GM04503 (cell line): ENCODE data around the gene DHRSX.

Experiments used
- DNase-seq: peaks from one replicate; pipeline ENCODE4 v3.0.0-alpha.2; 2012; ENCODE audit warnings: low read depth

Gene DHRSX

DNA sequence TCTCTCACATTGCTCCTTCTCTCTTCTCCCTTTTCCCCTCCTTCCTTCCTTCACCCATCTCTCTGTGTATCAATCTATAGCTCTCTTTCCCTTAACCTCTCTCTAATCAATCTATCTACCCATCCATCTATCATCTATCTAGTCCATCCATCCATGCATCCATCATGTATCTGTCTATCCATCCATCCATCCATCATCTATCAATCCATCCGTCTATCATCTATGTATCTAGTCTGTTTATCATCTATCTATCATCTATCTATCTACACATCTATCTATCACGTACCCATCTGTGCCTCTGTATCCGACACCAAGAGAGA, 307.5 kb downstream of the DHRSX start:
- no peak for DNase-seq

DNA sequence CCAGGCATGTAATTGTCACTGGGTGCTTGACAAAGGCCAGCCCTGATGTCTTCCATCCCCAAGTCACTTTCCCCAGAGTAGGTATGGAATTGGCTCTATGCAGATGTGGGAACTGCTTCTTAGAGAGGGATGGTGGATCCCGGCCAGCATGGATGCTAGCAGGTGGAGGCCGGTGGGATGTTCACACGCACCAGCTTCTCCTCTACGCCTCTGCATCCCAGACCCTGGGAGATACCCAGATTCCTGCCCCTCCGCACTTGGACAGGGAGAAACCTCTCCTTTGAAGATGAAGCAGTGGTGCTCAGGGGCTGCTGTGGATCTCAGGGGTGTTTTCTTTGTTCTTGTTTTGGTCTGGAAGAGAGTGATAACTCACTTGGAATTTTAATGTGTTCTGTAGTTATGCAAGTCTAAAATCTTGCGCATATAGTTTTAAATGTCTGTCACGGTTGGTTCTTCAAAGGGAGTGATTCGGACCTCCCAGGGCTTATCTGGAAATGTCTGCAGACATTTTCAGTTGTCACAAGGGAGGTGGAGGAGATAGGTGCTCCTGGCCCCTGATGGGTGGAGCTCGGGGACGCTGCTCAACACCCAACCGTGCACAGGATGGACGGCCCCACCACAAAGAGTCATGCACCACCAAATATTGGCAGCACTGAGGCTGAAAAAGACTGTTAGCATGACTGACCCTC, 308.0 kb downstream of the DHRSX start:
- no peak for DNase-seq

DNA sequence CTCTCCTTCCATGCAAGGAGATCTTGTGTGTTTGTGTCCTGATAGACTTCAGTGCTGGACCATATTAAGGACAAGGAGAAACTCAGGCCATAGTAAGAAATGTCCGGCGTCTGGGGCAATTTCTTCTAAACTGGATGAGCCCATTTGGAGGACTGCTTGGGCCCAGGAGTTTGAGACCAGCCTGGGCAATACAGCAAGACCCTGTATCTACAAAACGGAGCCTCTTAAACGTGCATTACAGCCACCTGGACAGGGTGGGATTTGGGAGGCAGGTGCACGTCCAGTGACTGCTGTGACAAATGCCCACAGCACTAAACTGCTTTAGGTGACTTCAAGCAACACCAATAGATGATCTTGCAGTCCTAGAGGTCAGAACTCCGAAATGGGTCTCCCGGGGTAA, 311.9 kb downstream of the DHRSX start:
- no peak for DNase-seq

DNA sequence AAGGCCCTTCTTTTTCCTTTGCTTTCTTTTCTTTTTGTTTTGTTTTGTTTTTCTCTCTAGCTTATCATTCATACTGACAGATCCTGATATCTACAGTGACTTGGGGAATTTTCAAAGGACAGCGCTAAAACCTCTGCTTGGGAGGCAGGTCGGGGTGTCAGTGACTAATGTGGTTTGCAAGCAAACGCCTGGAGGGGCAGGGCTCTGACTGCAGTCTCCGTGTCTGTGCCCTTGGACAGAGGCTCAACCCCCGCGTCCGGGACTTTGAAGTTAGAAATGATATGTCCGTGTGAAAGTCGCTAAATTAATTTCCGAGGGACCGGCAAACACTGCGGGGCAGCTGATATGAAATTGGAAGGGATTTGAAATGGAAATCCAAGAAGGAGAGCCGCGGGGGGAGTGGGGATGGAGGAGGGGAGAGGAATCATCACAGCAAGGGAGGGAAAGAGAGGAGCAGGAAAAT, 312.4 kb downstream of the DHRSX start:
- DNase-seq: no peak

DNA sequence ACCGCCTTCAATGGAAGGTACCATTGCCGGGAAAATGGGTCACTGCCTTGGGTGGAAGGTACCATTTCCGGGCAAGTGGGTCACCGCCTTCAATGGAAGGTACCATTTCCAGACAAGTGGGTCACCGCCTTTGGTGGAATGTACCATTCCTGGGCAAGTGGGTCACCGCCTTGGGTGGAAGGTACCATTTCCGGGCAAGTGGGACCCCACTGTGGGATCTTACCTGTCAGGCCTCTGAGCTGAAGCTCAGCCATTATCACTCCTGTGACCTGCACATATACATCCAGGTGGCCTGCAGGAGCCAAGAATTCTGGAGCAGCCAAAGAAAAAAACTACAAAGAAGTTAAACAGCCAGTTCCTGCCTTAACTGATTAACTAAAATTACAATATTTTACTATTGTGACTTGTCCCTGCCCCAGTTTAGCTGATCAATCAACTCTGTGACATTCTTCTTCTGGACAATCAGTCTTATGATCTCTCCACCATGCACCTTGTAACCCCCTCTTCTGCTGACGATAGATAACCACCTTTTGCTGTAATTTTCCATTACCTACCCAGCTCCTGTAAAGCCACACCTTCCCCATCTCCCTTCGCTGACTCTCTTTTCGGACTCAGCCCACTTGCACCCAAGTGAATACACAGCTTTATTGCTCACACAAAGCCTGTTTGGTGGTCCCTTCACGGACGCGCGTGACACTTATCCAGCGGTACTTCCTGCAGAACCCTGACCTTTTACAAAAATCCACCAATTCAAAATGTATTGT, 313.2 kb downstream of the DHRSX start:
- no peak for DNase-seq

DNA sequence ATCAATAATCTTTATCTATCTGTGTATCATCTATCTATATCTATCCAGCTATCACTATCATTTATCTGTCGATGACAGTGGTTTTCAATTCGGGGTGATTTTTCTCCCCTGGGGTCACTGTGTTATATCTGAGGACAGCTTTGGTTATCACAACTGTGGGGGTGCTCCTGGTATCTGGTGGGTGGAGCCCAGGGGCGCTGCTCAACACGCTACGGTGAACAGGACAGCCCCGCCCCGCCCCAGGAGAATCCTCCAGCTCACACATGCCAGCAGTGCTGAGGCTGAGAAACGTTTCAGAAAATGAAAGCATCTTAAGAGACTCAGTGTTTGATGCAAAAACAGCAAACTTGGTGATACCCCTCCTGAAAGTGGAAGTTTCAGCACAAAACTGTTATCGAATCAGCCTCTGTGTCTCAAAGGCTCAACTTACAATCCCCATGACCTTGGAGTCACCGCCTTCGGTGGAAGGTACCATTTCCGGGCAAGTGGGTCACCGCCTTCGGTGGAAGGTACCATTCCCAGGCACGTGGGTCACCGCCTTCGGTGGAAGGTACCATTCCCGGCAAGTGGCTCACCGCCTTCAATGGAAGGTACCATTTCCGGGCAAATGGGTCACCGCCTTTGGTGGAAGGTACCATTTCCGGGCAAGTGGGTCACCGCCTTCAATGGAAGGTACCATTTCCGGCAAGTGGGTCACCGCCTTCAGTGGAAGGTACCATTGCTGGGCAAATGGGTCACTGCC, 315.3 kb downstream of the DHRSX start:
- DNase-seq: no peak

DNA sequence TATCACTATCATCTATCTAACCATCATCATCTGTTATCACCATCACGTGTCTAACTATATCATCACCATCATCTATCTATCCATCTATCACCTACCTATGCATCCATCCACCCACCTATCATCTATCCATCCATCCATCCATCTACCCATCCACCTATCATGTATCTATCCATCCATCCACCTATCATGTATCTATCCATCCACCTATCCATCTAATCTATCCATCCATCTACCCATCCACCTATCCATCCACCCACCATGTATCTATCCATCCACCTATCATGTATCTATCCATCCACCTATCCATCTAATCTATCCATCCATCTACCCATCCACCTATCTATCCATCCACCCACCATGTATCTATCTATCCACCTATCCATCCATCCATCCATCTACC, 316.7 kb downstream of the DHRSX start:
- no peak for DNase-seq

DNA sequence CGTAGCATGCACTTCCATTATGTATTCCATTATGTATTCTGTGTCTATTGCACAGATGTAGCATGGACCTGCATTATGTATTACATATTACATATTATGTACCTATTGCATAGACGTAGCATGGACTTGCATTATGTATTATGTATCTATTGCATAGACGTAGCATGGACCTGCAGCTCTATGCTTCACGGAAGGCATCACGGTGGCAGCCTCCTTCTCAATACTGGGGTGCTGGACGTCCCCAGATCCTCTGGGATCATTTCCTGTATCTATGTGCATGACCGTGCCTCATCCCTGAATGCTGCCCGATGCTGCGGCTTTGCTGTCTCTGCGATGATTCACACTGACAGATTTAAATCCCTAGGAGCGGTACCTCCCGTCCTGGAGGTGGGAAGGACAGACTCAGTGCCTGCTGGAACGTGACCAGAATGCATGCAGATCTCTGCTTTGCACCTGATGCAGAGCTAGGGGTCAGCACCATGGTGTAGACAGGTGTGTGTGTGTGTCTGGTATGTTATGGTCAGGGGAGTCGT, 317.5 kb downstream of the DHRSX start:
- DNase-seq: no peak

DNA sequence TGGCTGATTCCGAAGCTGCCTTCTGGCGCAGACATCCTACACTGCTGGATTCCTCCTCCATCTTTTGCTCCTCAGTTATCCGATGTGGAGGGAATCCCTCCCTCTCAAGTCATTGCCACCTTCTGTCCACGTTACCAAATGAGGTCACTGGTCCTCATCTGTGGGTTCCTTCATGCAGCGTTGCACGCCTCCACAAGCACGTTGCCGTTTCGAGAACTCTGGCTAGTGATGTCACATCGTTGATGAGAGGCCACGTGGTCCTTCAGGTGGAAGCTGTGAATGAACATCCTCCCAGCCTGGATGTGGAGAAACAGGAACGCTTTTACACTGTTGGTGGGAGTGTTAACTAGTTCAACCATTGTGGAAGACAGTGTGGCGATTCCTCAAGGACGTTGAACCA, 323.2 kb downstream of the DHRSX start:
- DNase-seq: no peak

DNA sequence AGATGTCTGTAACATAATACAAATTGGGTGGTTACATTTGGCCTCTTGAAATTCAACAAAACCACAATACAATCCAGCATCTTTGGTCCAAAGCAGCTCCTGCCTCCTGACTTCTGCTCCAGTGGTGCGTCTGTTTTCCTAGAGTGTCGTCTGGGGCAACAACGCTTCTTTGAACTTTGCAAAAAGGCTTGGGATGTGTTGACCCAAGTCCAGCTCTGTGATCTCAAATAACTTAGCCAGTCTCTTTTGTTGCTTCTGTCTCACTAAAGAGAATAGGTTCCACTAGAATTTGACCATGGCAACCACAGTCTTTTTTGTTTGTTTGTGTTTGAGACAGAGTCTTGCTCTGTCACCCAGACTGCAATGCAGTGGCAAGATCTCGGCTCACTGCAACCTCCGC, 324.0 kb downstream of the DHRSX start:
- DNase-seq: no peak

DNA sequence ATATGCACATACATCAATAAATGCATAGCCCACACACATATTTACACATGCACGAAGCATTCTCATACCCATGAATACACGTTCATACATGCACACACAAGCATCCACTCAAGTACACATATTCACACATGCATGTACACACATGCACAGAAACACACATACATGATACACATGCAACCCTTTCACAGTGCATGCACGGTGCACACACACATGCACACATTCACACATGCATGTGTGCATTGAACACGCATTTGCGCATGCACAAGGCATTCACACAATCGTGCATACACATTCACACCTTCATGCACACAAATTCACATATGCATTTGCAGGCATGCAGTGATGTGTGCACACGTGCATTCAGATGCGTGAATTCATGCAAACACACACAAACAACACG, 324.5 kb downstream of the DHRSX start:
- DNase-seq: no peak

DNA sequence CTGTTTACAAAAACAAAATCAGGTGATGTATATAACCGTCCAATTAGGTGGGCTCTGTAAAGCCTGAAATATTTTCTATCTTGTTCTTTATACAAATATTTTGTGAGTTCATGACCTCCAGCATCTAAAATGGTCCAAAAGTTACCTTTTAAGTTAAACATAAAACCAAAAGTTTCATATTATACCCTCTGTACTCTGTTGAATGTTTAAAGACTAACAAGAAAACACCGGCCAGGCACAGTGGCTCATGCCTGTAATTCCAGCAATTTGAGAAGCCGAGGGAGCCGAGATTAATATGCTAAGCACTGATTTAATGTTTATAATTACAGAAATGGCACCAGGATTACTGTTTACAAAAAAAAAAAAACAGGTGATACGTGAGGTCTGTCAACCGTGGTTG, 328.4 kb downstream of the DHRSX start:
- no peak for DNase-seq
